GM18873 (cell line): ENCODE data around the gene HOXC10.

Experiments used
- ATAC-seq: cut with Tn5 transposase; IDR thresholded peaks from one replicate; pipeline ENCODE4 v1.9.1; 2021; ENCODE audit warnings: mild to moderate bottlenecking, moderate library complexity, moderate number of reproducible peaks; ENCODE audit not compliant: unreplicated experiment, low FRiP score

Gene HOXC10

DNA sequence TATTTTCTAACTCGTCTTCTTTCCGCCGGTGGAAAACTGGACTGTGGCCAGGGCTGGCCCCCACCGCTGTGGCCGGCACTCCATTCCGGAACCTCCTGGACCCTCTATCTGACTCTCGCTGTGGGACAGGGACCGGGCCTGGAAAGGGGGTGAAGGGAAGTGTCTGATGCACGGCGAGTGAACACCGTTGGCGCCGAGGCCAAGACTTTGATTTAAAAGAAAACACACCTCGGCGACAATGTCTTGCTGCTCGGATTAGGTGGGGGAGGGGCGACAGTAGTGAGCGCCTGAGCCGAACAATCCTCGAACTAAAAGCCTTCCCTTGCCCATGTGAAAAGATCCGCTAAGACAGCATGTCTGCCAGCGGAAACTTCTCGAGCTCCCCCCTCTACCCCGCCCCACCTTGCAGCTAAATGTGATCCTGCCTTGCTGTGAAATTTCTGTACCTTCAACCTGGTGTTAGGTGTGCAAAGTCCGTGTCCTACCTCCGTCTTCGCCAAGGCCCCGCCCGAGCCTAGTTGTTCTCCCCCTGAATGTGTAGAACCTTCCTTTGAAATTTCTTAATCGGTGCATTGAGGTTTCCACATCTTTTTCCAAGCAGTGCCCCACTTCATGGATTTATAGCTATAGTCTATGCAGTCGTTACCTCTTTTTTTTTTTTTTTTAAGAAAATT lies 9.3 kb upstream of the HOXC10 start:
- ATAC-seq, result no peak

DNA sequence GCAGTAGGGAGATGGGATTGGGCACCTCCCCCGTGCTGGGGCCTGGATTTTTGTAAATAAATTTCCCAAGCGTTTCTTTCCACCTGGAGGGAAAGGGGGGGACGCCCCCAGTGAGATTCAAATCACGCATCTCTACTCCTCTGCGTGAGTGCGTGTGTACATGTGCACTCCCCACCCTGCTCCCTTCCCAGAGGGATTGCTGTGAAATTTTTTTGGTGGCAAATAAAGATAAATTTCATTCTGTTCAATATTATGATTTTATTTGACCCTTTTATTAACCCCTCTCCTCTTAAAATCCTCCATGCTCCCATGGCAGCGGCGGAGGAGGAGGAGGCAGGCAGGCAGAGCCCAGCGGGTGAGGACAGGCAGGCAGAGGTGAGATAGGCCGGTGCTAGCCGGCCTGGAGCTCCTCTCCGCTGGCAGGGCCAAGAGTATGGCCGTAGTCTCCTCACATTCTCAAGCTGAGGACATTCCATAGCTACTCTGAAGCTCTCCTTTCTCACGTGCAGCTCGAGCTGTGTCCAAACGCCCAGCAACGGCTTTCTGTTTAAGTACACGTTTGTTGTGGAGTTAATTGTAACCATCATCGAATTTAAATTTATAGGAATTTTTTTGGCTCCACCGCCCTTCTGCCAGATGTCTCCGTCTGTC lies 8.6 kb upstream of the HOXC10 start:
- ATAC-seq, result no peak

DNA sequence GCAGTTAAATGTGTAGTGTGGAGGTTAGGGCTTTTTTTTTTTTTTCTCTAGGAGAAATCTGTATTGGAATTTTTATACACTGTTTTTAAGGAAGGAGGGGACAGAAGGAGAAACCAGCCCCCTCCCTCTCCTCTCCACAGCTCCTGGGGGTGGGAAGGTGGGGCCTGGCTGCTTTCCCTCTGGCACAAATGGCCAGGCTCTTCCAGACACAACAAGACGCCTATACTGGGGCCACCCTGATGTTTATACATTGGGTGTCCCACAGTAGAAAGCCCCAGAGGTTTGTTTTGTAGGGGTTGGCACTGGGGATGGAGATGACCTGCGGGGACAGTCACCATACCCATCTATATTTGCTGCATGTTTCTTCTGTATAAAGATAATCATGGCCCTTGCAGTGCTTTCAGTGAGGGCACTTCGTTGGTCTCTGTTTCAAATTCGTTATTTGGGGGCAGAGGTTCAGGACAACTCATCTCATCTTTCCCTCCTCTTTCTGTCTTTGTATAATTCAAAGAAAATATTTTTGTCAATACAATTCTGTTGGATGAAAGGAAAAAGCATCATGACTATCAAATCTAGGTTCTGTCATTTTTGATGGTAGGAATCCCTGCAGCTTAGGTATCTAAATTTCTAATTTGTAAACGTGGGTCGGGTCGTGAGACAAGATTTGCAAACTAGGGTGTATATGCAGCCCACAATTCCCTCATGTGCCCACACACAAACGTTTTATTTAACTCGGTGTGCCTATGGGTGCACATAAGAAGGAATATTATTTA lies 7.9 kb upstream of the HOXC10 start:
- no peak for ATAC-seq

DNA sequence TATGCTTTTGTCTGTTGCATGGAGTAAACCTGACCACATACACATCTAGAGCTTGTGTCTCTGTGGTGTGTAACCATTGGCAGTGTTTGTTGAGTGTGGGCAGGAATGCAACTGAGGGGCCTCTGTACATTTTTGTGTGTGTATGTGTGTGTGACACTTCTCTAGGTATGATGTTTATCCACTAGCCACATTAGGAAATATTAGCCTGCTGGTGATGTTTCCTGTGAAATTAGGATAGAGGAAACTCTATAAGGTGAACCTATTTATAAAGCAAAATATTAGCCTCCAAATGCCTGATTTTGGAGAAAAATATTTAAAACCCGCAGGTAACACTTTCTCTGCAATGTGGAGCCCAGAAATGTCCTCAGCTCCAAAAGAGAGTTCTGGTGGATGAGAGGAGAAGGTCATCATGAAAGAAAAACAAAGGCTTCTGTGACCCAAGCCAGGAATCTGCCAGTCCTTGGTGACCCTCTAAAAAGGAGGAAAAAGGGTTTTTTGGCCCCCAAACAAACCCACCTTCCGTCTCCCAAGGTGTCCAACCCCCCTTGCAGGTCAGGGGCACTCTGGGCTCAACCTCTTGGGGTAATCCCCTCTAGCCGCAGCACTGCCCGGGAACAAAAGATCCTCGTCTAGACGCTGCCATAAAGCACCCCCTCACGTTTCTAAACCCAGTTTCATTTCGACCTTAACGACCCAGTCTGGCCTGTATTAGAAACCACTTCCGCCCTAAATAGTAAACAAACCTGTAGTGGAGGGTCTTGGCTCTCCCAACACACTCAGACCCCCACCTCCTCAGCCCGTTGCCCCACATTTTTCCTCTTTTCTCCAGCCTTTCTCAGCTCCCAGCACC lies 7.1 kb upstream of the HOXC10 start:
- ATAC-seq, result no peak

DNA sequence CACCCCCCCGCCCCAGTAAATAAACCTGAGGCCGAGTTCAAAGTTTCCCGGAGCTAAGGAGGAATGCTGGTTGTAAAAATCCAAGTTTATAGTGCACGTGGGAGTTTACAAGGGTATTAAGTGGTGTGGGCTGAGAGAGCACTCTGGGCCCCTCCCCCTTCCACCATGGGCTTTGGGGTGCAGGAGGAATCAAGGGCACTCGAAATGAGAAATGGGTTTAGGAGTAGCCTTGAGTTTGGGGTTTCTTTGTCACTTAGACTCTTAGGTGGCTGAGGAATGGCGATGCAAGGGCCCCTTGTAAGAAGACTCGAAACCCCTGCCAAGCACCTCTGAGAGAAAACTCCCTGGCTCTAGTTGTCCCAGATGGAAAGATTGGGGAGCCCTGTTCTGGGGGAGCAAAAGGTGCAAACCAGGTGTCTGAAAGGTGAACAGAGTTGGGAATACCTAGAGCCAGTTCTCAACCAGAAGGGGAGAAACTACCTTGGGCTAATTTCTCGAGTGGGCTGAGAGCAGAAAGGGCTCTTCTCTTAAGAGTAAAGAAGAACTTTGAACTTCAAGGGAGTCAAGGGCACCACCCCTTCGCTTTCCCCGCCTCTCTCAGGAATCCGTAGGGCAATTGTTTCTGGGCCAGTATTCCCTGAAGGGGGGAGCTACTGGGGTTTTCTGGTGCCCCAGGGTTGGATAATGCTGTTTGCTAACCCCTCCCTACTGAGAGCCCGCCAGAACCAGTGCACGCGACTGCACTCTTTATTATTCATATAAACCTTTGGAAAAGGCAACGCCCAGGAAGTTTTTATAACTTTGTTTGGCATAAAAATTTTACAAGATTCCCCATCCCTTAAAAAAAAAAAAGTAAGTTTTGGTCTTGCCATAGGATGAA lies 6.2 kb upstream of the HOXC10 start:
- no peak for ATAC-seq

DNA sequence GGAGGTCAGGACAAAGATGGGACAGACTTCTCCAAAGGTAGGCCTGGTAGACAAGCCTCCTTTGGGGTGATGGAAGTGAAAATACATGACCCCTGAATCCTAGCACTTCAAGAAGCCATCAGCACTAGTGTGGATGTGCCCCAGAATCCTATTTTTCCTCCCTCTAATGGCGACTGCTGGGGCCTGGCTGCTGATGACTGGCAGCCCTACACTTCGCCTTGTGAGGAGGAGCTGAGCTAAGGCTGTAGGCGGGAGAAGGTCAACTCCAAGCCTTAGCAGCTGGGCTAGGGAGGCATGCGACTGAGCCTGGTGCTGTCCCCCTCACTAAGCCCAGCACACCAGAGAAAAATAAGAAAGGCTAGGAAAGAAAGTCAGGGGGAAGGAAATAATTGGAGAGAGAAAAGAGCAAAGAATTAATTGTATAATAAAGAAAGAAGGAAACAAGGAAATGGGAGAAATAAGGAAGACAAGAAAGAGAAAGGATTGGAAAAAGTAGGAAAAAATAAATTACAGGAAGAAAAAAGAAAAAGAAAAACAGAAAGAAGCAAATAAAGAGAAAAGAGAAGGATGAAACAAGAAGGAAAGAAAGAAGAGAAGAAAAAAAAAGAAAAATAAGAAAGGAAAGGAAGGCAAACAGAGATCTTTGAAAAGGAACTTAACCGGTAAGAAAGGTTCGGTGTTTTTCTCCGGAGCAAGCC lies 4.7 kb upstream of the HOXC10 start:
- no peak for ATAC-seq

DNA sequence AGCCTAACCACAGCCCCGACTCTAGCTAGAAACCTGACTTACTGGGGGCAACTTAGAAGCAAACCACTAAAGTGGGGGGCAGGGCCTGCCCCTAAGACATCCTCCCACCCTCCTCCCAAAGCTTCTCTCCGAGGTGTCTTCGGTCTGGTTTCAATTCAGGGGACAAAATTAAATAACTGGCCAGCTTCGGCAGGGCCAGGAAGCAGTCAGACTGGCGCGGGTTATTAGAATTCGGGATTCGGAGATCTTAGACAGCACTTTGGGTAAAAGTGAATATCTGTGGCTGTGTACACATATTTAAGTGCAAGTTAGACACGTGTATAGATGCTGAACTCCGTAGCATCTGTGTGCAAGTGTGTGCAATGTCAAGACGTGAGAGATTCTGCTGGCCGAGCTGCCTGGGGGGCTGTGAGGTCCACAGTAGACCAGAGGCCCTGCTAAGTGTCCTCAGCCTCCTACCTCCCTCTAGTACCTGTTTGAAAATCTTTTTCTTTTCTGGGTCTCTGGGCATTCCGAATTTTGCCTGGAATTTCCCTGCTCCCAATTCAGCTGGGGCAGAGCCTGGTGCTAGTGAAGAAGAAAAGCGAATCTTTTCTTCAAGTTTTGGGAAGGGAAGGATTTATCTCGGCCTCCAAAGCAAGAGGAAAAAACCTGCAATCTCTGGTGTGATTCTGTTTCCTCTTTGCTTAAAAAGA lies 4.0 kb upstream of the HOXC10 start:
- ATAC-seq, result no peak

DNA sequence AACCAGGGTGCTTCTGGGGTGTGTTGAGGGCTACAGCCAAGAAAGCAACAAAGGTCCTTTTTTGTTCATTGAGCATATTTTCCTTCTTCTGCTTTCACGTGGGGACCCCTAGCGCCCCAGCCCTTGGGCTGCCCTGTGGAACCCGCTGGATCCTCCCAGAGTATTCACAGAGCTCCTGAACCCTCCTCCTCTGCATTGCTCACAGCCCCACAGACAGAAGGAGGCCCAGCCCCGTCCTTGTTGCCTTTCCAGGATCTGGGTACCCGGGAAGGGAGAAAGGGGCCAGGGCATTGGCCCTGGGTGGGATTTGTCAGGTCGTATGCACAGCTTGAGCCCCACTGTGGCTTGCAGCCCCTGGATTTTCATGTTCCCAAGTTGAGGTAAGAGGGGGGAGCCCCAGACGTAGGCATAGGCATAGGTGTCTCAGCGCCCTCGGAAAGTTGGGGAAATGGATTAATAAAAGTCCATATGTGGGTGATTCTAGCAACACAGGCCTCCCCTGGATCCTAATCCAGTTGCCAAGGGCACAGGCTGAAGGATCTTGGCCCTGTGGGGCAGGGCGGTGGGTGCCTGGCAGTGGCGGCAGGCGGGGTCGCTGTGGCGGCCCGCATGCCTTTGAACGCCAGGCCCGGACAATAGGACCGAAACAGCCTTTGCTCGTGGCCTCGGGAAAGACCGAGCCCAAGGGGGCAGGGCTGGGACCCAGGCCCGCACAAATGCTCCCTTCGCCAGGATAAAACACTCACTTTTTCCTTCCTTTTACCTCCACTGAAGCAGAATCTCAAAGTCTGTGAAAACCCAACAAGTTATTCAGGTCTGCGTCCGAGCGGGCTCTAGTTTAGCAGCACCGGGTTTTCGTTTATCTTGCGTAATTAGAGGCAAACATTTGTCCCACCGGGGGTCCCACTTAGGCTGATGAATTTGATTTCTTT lies 3.0 kb upstream of the HOXC10 start:
- ATAC-seq, result no peak

DNA sequence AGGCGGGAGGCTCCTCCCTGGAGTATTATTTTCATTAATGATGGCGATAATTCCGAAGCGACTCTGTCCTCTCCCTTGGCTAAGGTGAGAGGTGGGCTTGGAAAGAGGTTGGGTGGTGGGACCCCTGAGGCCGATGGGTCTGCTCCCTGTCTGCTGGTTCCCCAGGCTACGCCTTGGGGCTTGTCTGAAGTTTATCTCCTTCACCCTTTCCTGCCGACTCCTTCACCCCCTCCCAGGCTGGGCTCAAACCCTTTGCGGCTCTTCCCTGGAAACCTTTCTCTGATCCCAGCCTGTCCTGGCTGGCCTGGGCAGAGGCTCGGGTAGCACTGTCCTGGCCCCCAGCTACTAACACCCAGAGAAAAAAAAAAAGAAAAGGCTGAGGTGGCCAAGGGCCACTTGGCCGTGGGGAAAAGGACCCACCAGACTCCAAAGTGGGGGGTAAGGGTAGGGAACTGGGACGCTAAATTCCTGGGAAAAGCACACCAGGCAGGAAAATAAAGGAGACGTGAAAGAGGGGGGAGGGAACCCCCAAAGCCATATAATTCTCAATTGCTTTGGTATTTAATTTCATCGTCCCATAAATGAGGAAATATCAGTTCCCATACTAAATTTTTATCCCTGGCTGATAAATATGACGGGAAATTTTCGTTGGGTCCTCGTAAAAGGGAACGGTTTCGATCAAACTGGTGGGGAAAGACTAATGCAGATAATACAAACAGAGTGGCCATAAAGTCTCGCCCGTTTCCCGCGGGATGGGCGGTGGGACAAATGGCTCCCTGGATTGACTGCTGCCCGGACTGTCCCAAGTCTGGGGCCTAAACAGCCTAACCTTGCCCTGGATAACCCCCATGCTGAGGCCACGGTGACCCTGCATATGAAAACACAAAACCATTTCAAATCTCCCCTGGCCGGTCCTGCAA lies 2.0 kb upstream of the HOXC10 start:
- ATAC-seq, result no peak

DNA sequence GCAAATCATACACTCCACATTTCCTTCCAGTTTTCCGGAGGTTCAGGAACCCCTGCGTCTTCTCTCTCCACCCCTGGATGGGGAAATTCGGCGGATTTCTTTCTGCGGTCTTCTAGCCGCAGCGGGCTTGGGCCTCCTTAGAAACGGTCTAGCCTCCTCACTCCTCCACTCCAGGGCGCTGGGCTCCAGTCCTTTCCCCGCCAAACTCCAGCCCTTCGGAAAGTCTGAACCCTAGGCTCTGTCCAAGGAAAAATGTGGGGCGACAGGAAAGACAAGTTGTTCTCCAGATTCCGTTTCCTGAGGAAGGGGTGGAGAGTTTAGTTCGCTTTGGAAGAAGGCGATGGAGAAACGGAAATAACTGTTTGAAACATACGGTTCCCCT lies 1.4 kb upstream of the HOXC10 start:
- no peak for ATAC-seq

DNA sequence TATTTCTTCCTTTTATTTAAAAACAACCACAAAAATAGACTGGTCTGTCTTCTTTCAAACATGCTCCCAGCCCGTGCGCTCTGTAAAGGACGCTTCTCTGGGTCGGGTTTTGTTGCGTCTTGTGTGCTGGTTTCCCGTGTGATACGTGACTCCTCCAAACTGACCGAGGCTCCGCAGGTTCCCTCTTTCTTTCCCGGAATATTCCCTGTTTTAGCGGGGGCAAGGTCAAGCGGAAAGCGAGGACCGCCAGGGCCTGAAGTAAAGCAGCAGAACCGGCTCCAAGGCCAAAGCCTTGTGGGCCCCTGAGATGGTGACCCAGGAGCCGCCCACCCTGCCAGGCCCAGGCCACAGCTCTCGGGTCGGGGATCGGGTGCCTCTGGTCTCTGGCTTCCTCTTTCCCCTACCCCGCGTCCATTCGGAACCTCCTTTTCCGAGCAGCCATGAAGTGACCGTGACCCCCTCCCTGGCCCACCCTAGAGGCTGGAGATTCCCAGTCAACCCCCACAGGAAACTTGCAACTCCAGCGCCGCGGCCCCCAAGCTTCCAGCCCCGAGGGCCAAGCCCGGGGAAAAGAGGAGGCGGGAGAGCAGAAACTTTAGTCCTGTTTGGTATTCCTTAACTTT lies 885 bp upstream of the HOXC10 start:
- ATAC-seq, result no peak

DNA sequence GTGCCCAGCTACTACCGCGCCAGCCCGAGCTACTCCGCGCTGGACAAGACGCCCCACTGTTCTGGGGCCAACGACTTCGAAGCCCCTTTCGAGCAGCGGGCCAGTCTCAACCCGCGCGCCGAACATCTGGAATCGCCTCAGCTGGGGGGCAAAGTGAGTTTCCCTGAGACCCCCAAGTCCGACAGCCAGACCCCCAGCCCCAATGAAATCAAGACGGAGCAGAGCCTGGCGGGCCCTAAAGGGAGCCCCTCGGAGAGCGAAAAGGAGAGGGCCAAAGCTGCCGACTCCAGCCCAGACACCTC lies 697 bp downstream of the HOXC10 start:
- no peak for ATAC-seq

DNA sequence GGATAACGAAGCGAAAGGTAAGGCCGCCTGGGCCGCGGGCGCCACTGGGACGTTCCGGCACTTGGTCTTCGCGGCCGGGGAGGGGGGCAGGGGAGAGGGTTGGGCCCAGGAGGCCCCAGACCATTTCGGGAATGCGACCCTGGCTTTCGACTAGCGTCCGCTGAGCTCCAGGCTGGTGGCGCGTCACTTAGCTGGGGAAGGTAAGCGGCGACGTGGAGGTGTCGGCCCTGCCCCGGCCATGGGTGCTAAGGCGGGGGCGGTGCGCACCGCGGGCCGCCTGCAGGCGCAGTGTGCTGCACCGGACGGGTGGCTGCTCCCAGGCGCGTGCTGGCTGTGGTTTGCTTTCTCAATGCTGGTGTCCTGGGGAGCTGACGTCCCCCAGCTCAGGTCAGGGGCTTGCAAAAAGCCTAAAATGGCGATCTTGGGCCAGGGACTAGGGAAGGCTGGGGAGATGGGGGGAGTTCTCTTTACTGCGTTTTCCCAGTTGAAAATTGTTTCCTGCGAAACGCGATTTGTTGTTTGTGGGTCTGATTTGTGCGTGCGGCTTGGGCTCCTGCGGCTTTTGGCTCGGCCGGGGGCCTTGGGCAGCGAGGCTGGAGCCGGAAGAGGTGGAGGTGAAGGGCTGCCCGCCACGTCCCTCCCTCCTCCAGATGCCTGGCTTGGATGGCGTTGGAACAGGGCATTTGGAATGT lies 1.2 kb downstream of the HOXC10 start:
- ATAC-seq, result no peak

DNA sequence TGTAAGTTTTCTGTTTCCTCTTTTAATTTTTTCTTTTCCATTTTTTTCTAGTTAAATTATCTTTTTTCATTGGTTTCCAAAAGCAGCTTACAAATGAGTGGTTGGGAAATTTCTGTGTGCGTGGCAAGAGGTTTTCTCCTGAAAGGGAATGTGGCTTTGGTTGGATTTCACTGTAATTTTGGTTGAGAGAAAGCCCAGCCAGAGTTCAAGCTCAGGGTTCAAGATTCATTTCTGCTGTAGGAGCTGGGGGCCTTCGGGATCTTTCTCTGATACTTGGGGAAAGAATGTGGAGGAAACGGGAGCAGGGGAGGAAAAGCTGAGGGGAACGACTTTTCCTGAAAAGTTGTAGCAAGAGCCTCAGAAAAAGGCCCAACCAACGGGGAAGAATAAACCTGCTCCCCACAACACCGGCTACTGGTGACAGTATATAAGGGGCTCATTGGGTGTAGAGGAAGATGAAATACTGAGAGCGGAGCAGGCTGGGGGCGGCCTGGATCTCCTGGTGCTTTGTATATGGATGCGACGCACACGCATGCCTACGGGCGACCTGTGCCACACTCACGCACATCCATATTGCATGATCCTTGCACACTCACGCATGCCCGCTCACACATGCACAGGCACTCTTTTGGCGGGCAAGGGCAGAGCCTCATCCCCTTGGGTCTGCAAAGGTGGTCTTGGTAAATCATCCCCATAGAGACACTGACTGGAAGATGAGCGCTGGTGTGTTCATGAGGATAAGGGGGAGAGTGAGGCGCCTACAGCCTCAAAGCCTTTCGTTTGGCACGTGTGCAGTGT lies 1.9 kb downstream of the HOXC10 start:
- ATAC-seq, result no peak

DNA sequence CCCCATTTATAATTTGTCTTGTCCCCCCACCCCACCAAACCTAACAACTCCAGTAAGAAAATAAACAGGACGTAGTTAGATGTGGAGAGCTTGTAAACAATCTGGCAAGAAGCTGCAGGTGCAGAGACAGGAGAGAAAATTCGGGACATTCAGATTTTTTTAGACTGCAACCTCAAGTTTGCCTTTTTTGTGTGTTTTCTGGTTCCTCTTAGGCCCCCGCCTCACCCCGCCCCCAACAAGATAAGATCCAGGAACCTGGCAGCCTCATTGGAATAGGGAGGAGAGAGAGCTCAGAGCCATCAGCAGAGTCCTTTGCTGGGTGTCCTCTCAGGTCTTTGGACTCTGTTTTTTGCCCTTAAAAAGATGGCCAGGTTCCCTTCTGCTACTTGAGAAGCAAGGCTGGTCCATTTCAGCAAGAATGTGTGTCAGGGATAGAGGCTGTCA lies 2.9 kb downstream of the HOXC10 start:
- ATAC-seq, result no peak
